Colonic mucosa (tissue), 4 donors: ENCODE results near the gene MYL7. TPM values are rescaled to one million over a fixed set of nuclear protein-coding genes. Genes with fewer than 3 reads are reported as not detected.

ENCODE experiments used
- DNase-seq: peaks from one replicate; pipeline ENCODE4 v3.0.0-alpha.2; 2020
- H3K27ac ChIP-seq: fragments of 200-600 bp; one replicate; pipeline ENCODE4 v1.8.0; 2021
- H3K27me3 ChIP-seq: fragments of 200-600 bp; one replicate; pipeline ENCODE4 v1.8.0; 2021
- H3K36me3 ChIP-seq: fragments of 200-600 bp; one replicate; pipeline ENCODE4 v1.8.0; 2021
- H3K4me1 ChIP-seq: fragments of 200-600 bp; one replicate; pipeline ENCODE4 v1.8.0; 2021; ENCODE audit warnings: mild to moderate bottlenecking
- H3K4me3 ChIP-seq: fragments of 200-600 bp; one replicate; pipeline ENCODE4 v1.8.0; 2021
- H3K9ac ChIP-seq, 2 donors: one replicate each; pipeline ENCODE4 v1.7.0; 2013; ENCODE audit warnings: control low read depth in 2 of 2, low read depth in 2 of 2, low read length in 2 of 2
- H3K9me3 ChIP-seq: fragments of 200-600 bp; one replicate; pipeline ENCODE4 v1.8.0; 2021
- CTCF ChIP-seq: fragments of 200-600 bp; IDR thresholded peaks from one replicate; pipeline ENCODE4 v1.8.0; 2022; ENCODE audit warnings: antibody characterized with exemption, mild to moderate bottlenecking
- intact Hi-C: fragments of 100-400 bp; cut with DNase I; formaldehyde crosslinking; loops from one replicate; pipeline ENCODE4 v1.14.1; 2022
- total RNA-seq, 2 donors: library from RNA; stranded (reverse); fragmentation: NEBNext Ultra II Directional in 1 of 2; extraction: Animal tissue kit (Norgen Biotek cat#: 25700) in 1 of 2; gene quantifications; one replicate each; pipeline ENCODE4 v1.2.1, GENCODE V29; 2021
- donor health status: healthy.
- donor health status: DM: no; HTN: no; CAD: no.
- donor health status: DM: no; HTN: no; CAD: no.

MYL7 gene
- total RNA-seq, 2 donors from 2014 or later = 2.2 TPM; not detected in 1

GRCh38 chr7:44140341-44140740 lies 791 bp downstream of the MYL7 start:
- Histone ChIP-seq H3K27me3 (no peaks in the 10 kb centered on the region), H3K36me3 (no peaks in the 10 kb centered on the region), H3K4me1 (no peaks in the 10 kb centered on the region), H3K9ac (no peak overlapping the region), H3K9me3 (no peaks in the 10 kb centered on the region), H3K27ac (no peak overlapping the region), H3K4me3 (no peak overlapping the region)
- TF ChIP-seq CTCF = no peak
- intact Hi-C loops = no loop called here
- DNase-seq = no peak

- Histone ChIP-seq H3K27ac (no peak overlapping the region), H3K36me3 (no peaks in the 10 kb centered on the region), H3K4me1 (no peaks in the 10 kb centered on the region), H3K9ac (no peak overlapping the region), H3K4me3 (no peak overlapping the region), H3K9me3 (no peaks in the 10 kb centered on the region), H3K27me3 (no peaks in the 10 kb centered on the region)
- no peak for TF ChIP-seq CTCF
- intact Hi-C loops = no loop called here
- DNase-seq = no peak
Measured at GRCh38 chr7:44139311-44140010, 1.7 kb downstream of the MYL7 start.

GRCh38 chr7:44138698-44139097 lies 2.4 kb downstream of the MYL7 start:
- intact Hi-C loops = no loop called here
- no peak overlapping the region for H3K27ac ChIP-seq

GRCh38 chr7:44136731-44137130 lies 4.4 kb downstream of the MYL7 start:
- Histone ChIP-seq H3K4me3 (no peak overlapping the region), H3K4me1 (no peaks in the 10 kb centered on the region), H3K9ac (no peak overlapping the region), H3K27me3 (no peaks in the 10 kb centered on the region), H3K27ac (no peak overlapping the region), H3K36me3 (no peaks in the 10 kb centered on the region), H3K9me3 (no peaks in the 10 kb centered on the region)
- DNase-seq = no peak
- intact Hi-C loops = no loop called here
- no peak for TF ChIP-seq CTCF

More at GRCh38 chr7:44138698-44139097, 2.4 kb downstream of the MYL7 start:
- TF ChIP-seq CTCF = no peak
- H3K4me3 ChIP-seq = no peak overlapping the region
- no peaks in the 10 kb centered on the region for H3K4me1 ChIP-seq
- H3K27me3 ChIP-seq = no peaks in the 10 kb centered on the region
- no peak overlapping the region for H3K9ac ChIP-seq
- DNase-seq = no peak
- H3K9me3 ChIP-seq = no peaks in the 10 kb centered on the region
- H3K36me3 ChIP-seq = no peaks in the 10 kb centered on the region

- Histone ChIP-seq H3K9me3 (no peaks in the 10 kb centered on the region), H3K4me3 (no peak overlapping the region), H3K36me3 (no peaks in the 10 kb centered on the region), H3K9ac (no peak overlapping the region), H3K27me3 (no peaks in the 10 kb centered on the region), H3K27ac (no peak overlapping the region), H3K4me1 (no peaks in the 10 kb centered on the region)
- intact Hi-C loops = no loop called here
- no peak for DNase-seq
- no peak for TF ChIP-seq CTCF
Measured at GRCh38 chr7:44134943-44135628, 6.0 kb downstream of the MYL7 start.
